CD4-positive, CD25-positive, alpha-beta regulatory T cell (primary cell): ENCODE results near the gene CTBP2. TPM values are rescaled to one million over a fixed set of nuclear protein-coding genes. Genes with fewer than 3 reads are reported as not detected.
A peak's percentile ranks its signal among the peaks of the same experiment; 100 is the strongest.

Experiments used
- ATAC-seq, 2 donors: fragments of 150-1000 bp; cut with Tn5 transposase; one replicate each; pipeline ENCODE4 v1.10.0; 2021; ENCODE audit warnings: low read depth in 2 of 2, moderate number of reproducible peaks in 2 of 2, moderate library complexity in 1 of 2
- DNase-seq, 3 donors: peaks; one replicate each; pipeline versions ENCODE4 v3.0.0 to v3.0.0-alpha.2; 2012 to 2022; ENCODE audit warnings: mixed read lengths in 1 of 3
- H3K27ac ChIP-seq: one replicate; pipeline ENCODE4 v1.7.0; 2013; ENCODE audit warnings: mild to moderate bottlenecking, low read length; ENCODE audit not compliant: insufficient read depth, poor library complexity, severe bottlenecking
- H3K27me3 ChIP-seq: one replicate; pipeline ENCODE4 v1.7.0; 2013; ENCODE audit warnings: low read length; ENCODE audit not compliant: control insufficient read depth, insufficient read depth
- H3K36me3 ChIP-seq: one replicate; pipeline ENCODE4 v1.7.0; 2013; ENCODE audit warnings: mild to moderate bottlenecking, low read length, moderate library complexity; ENCODE audit not compliant: control insufficient read depth, insufficient read depth
- H3K4me1 ChIP-seq: 2 replicates; pipeline ENCODE4 v1.7.0; 2013; ENCODE audit warnings: mild to moderate bottlenecking, low read length; ENCODE audit not compliant: insufficient read depth, control insufficient read depth, poor library complexity, severe bottlenecking
- H3K4me3 ChIP-seq: one replicate; pipeline ENCODE4 v1.7.0; 2013; ENCODE audit warnings: low read depth, mild to moderate bottlenecking, low read length, moderate library complexity
- H3K9me3 ChIP-seq, 2 experiments: 1 replicate in 1 of 2; 2 replicates in 1 of 2; pipeline ENCODE4 v1.7.0; 2013; ENCODE audit warnings: low read length in 2 of 2, mild to moderate bottlenecking in 1 of 2, moderate library complexity in 1 of 2; ENCODE audit not compliant: control insufficient read depth in 2 of 2
- H3K27ac Mint-ChIP-seq, 3 donors: one replicate each; pipeline ENCODE4 v1.8.0; 2020 to 2022; ENCODE audit warnings: mild to moderate bottlenecking in 3 of 3, mixed read lengths in 3 of 3, moderate library complexity in 2 of 3
- H3K27me3 Mint-ChIP-seq: one replicate; pipeline ENCODE4 v1.8.0; 2022; ENCODE audit warnings: mild to moderate bottlenecking, mixed read lengths
- H3K36me3 Mint-ChIP-seq: one replicate; pipeline ENCODE4 v1.8.0; 2020; ENCODE audit warnings: mixed read lengths
- H3K4me1 Mint-ChIP-seq, 4 donors: one replicate each; pipeline ENCODE4 v1.8.0; 2020 to 2022; ENCODE audit warnings: mixed read lengths in 4 of 4, mild to moderate bottlenecking in 1 of 4
- H3K4me3 Mint-ChIP-seq, 4 donors: one replicate each; pipeline ENCODE4 v1.8.0; 2020 to 2022; ENCODE audit warnings: mild to moderate bottlenecking in 4 of 4, mixed read lengths in 4 of 4, moderate library complexity in 3 of 4
- H3K9me3 Mint-ChIP-seq, 7 donors: one replicate each; pipeline ENCODE4 v1.8.0; 2020 to 2022; ENCODE audit warnings: mixed read lengths in 7 of 7, mild to moderate bottlenecking in 3 of 7, moderate library complexity in 2 of 7
- polyA plus RNA-seq, 4 donors: library from polyadenylated mRNA; unstranded; fragments of 300-500 nt; fragmentation: Illumina TruSeq; gene quantifications; one replicate each; pipeline ENCODE4 v1.2.3, GENCODE V29; 2021
- total RNA-seq: library from RNA; stranded (reverse); gene quantifications from one replicate; pipeline ENCODE4 v1.2.3, GENCODE V29; 2022

CTBP2 gene
- total and polyA plus RNA-seq, 5 donors from 2014 or later: 0.10 to 0.49 (median 0.13) TPM; not detected in 2

GRCh38 chr10:125159486-125159931 lies 854 bp downstream of the CTBP2 start:
- Histone ChIP-seq H3K36me3 (no peaks in the 10 kb centered on the region), H3K4me3 (no peak overlapping the region), H3K27me3 (peaks cover 28% of the 10 kb centered on the region), H3K27ac (no peak overlapping the region), H3K9me3 (no peaks in the 10 kb centered on the region), H3K4me1 (peaks cover 7% of the 10 kb centered on the region)
- Mint-ChIP-seq H3K4me1 (peaks cover 0 to 10% (median 5%) of the 10 kb centered on the region in 4 donors), H3K9me3 (peaks cover 0 to 4% (median 0%) of the 10 kb centered on the region in 7 donors), H3K27me3 (peaks cover 43% of the 10 kb centered on the region), H3K36me3 (no peaks in the 10 kb centered on the region), H3K4me3 (no peak overlapping the region), H3K27ac (no peak overlapping the region)
- ATAC-seq (no peak), DNase-seq (no peak)

GRCh38 chr10:125158601-125159485 lies 1.5 kb downstream of the CTBP2 start:
- Histone ChIP-seq H3K27me3 (peaks cover 29% of the 10 kb centered on the region), H3K9me3 (no peaks in the 10 kb centered on the region), H3K4me1 (peaks cover 7% of the 10 kb centered on the region), H3K27ac (no peak overlapping the region), H3K36me3 (no peaks in the 10 kb centered on the region), H3K4me3 (no peak overlapping the region)
- peak overlapping the region in 1 of 3 donors; percentile 62 for H3K27ac Mint-ChIP-seq
- peaks cover 0 to 10% (median 5%) of the 10 kb centered on the region in 4 donors for H3K4me1 Mint-ChIP-seq
- H3K9me3 Mint-ChIP-seq: peaks cover 0 to 4% (median 0%) of the 10 kb centered on the region in 7 donors
- peaks cover 50% of the 10 kb centered on the region for H3K27me3 Mint-ChIP-seq
- no peaks in the 10 kb centered on the region for H3K36me3 Mint-ChIP-seq
- DNase-seq (no peak), ATAC-seq (peak in 1 of 2 donors; percentile 20)
- peak overlapping the region; percentile 55 to 93 (median 80) for H3K4me3 Mint-ChIP-seq

- Histone ChIP-seq H3K4me1 (peaks cover 7% of the 10 kb centered on the region), H3K9me3 (no peaks in the 10 kb centered on the region), H3K27ac (no peak overlapping the region), H3K27me3 (peaks cover 31% of the 10 kb centered on the region), H3K36me3 (no peaks in the 10 kb centered on the region), H3K4me3 (no peak overlapping the region)
- no peak for DNase-seq
- Mint-ChIP-seq H3K27ac (peak overlapping the region in 1 of 3 donors; percentile 62), H3K9me3 (peaks cover 0 to 4% (median 0%) of the 10 kb centered on the region in 7 donors), H3K4me1 (peaks cover 0 to 10% (median 5%) of the 10 kb centered on the region in 4 donors), H3K4me3 (peak overlapping the region; percentile 55 to 93 (median 80)), H3K27me3 (peaks cover 56% of the 10 kb centered on the region), H3K36me3 (no peaks in the 10 kb centered on the region)
- ATAC-seq: no peak
These were observed 2.1 kb downstream of the CTBP2 start for GRCh38 chr10:125158275-125158600.

- no peak overlapping the region for H3K4me3 ChIP-seq
- no peak overlapping the region for H3K27ac Mint-ChIP-seq
- peaks cover 0 to 4% (median 0%) of the 10 kb centered on the region in 7 donors for H3K9me3 Mint-ChIP-seq
- no peak for DNase-seq
- peaks cover 0 to 8% (median 5%) of the 10 kb centered on the region in 4 donors for H3K4me1 Mint-ChIP-seq
- ATAC-seq: no peak
- no peaks in the 10 kb centered on the region for H3K9me3 ChIP-seq
- H3K4me3 Mint-ChIP-seq: peak overlapping the region in 2 of 4 donors; percentile 0 to 34
- peaks cover 7% of the 10 kb centered on the region for H3K4me1 ChIP-seq
- no peak overlapping the region for H3K27ac ChIP-seq
- no peaks in the 10 kb centered on the region for H3K36me3 ChIP-seq
- H3K36me3 Mint-ChIP-seq: no peaks in the 10 kb centered on the region
- peaks cover 31% of the 10 kb centered on the region for H3K27me3 ChIP-seq
- peaks cover 53% of the 10 kb centered on the region for H3K27me3 Mint-ChIP-seq
These were observed 2.9 kb downstream of the CTBP2 start for GRCh38 chr10:125157505-125157904.

GRCh38 chr10:125156739-125157480 lies 3.5 kb downstream of the CTBP2 start:
- no peak for ATAC-seq
- H3K36me3 Mint-ChIP-seq: no peaks in the 10 kb centered on the region
- Histone ChIP-seq H3K4me1 (peaks cover 7% of the 10 kb centered on the region), H3K36me3 (no peaks in the 10 kb centered on the region), H3K27ac (no peak overlapping the region), H3K9me3 (no peaks in the 10 kb centered on the region), H3K27me3 (peaks cover 31% of the 10 kb centered on the region), H3K4me3 (no peak overlapping the region)
- DNase-seq: no peak
- H3K4me1 Mint-ChIP-seq: peaks cover 0 to 8% (median 5%) of the 10 kb centered on the region in 4 donors
- no peak overlapping the region for H3K27ac Mint-ChIP-seq
- peaks cover 0 to 4% (median 0%) of the 10 kb centered on the region in 7 donors for H3K9me3 Mint-ChIP-seq
- no peak overlapping the region for H3K4me3 Mint-ChIP-seq
- peaks cover 51% of the 10 kb centered on the region for H3K27me3 Mint-ChIP-seq

- Histone ChIP-seq H3K4me1 (peaks cover 7% of the 10 kb centered on the region), H3K4me3 (no peak overlapping the region), H3K27ac (no peak overlapping the region), H3K27me3 (peaks cover 31% of the 10 kb centered on the region), H3K36me3 (no peaks in the 10 kb centered on the region), H3K9me3 (no peaks in the 10 kb centered on the region)
- Mint-ChIP-seq H3K4me3 (no peak overlapping the region), H3K36me3 (no peaks in the 10 kb centered on the region), H3K27ac (no peak overlapping the region), H3K27me3 (peaks cover 51% of the 10 kb centered on the region), H3K9me3 (peaks cover 0 to 4% (median 0%) of the 10 kb centered on the region in 7 donors), H3K4me1 (peaks cover 0 to 8% (median 5%) of the 10 kb centered on the region in 4 donors)
- DNase-seq (no peak), ATAC-seq (no peak)
These were observed 4.2 kb downstream of the CTBP2 start for GRCh38 chr10:125156196-125156595.

- Histone ChIP-seq H3K4me3 (no peak overlapping the region), H3K4me1 (no peaks in the 10 kb centered on the region), H3K27me3 (peaks cover 33% of the 10 kb centered on the region), H3K9me3 (no peaks in the 10 kb centered on the region), H3K27ac (no peak overlapping the region), H3K36me3 (no peaks in the 10 kb centered on the region)
- ATAC-seq (no peak), DNase-seq (no peak)
- Mint-ChIP-seq H3K9me3 (peaks cover 0 to 4% (median 0%) of the 10 kb centered on the region in 7 donors), H3K4me1 (peaks cover 0 to 9% (median 5%) of the 10 kb centered on the region in 4 donors), H3K27ac (peak overlapping the region in 1 of 3 donors; percentile 10), H3K4me3 (no peak overlapping the region), H3K36me3 (no peaks in the 10 kb centered on the region), H3K27me3 (peaks cover 51% of the 10 kb centered on the region)
These were observed 5.3 kb downstream of the CTBP2 start for GRCh38 chr10:125155101-125155500.
